Panc1 (cell line): ENCODE results near the gene DELE1. TPM values are rescaled to one million over a fixed set of nuclear protein-coding genes. Genes with fewer than 3 reads are reported as not detected.
A peak's percentile ranks its signal among the peaks of the same experiment; 100 is the strongest.

ENCODE experiments used
- ATAC-seq: fragments of 200-7000 bp; cut with Tn5 transposase; 2 replicates; pipeline ENCODE4 v1.9.1; 2020; ENCODE audit warnings: mild to moderate bottlenecking, moderate library complexity
- BruUV-seq: library from RNA; stranded (reverse); fragments of 400-500 nt; replicated peaks from 2 replicates; lab custom pipeline; 2021; lab: Mats Ljungman, UMichigan
- CTCF ChIA-PET: fragments of 300-600 bp; sonication (Branson Sonifier 250); formaldehyde crosslinking; loops from one replicate; lab custom pipeline; 2022; ENCODE audit warnings: antibody characterized with exemption; lab: Charles Lee
- POLR2A ChIA-PET: fragments of 300-600 bp; sonication (Branson Sonifier 250); formaldehyde crosslinking; loops from one replicate; lab custom pipeline; 2022; ENCODE audit warnings: antibody characterized with exemption; lab: Charles Lee
- DNase-seq: peaks from one replicate; pipeline ENCODE4 v3.0.0-alpha.2; 2010; ENCODE audit warnings: low read depth, low spot score
- H3K27ac ChIP-seq: 2 replicates; pipeline ENCODE4 v1.5.1; 2011; ENCODE audit warnings: mild to moderate bottlenecking, low read length, inconsistent platforms
- H3K27me3 ChIP-seq: fragments of 200-500 bp; sonication (Bioruptor generic); 2 replicates; pipeline ENCODE4 v1.6.0; 2014; ENCODE audit warnings: low read length, inconsistent platforms; ENCODE audit not compliant: control insufficient read depth, insufficient read depth
- H3K36me3 ChIP-seq: fragments of 200-500 bp; sonication (Bioruptor generic); 2 replicates; pipeline ENCODE4 v1.5.1; 2014; ENCODE audit warnings: inconsistent platforms, mild to moderate bottlenecking, low read length, moderate library complexity; ENCODE audit not compliant: control insufficient read depth, insufficient read depth
- H3K4me1 ChIP-seq: 2 replicates; pipeline ENCODE4 v1.5.1; 2011; ENCODE audit warnings: inconsistent platforms, mild to moderate bottlenecking, low read length, moderate library complexity; ENCODE audit not compliant: control insufficient read depth, insufficient read depth
- H3K4me3 ChIP-seq, 2 experiments: 2 replicates each; pipeline ENCODE4 v1.5.1; 2011 to 2012; ENCODE audit warnings: low read depth in 2 of 2, low read length in 2 of 2, mild to moderate bottlenecking in 2 of 2, inconsistent platforms in 1 of 2, moderate library complexity in 1 of 2
- H3K9me3 ChIP-seq: fragments of 200-500 bp; sonication (Bioruptor generic); 2 replicates; pipeline ENCODE4 v1.5.1; 2014; ENCODE audit warnings: low read depth, mild to moderate bottlenecking, inconsistent platforms, low read length, moderate library complexity; ENCODE audit not compliant: control insufficient read depth, insufficient read depth
- CTCF ChIP-seq: fragments of 450-650 bp; IDR thresholded peaks from 2 replicates; pipeline ENCODE4 v1.5.1; 2017; ENCODE audit warnings: mild to moderate bottlenecking
- POLR2AphosphoS5 ChIP-seq: IDR thresholded peaks from 2 replicates; pipeline ENCODE4 v1.6.1; 2012; ENCODE audit warnings: mild to moderate bottlenecking, low read depth, low read length, moderate library complexity
- SIN3A ChIP-seq: IDR thresholded peaks from 2 replicates; pipeline ENCODE4 v1.6.1; 2012; ENCODE audit warnings: low read depth, mild to moderate bottlenecking, low read length, moderate library complexity, borderline replicate concordance; ENCODE audit not compliant: insufficient read depth
- TCF7L2 ChIP-seq: IDR thresholded peaks from 2 replicates; pipeline ENCODE4 v1.6.1; 2011; ENCODE audit warnings: mild to moderate bottlenecking, low read depth, low read length, inconsistent platforms
- in situ Hi-C: cut with HindIII; loops from 2 replicates; pipeline ENCODE4 v1.10.0; 2016; ENCODE audit warnings: low sequenced_read_pairs, low pct_unique_long_range_greater_than_20kb
- intact Hi-C: fragments of 100-400 bp; cut with micrococcal nuclease; formaldehyde crosslinking; loops from one replicate; pipeline ENCODE4 v1.10.0; 2022; ENCODE audit not compliant: unreplicated experiment
- total RNA-seq: library from RNA; stranded (reverse); gene quantifications from one replicate; pipeline ENCODE4 v1.2.1, GENCODE V29; 2021; ENCODE audit not compliant: unreplicated experiment
- TF ChIP-seq, protein P1 (sequence below), 2 experiments: IDR thresholded peaks; 2 replicates each; pipeline ENCODE4 v1.6.1; 2011 to 2012; ENCODE audit warnings: low read depth in 2 of 2, control low read depth in 1 of 2, low read length in 1 of 2, mild to moderate bottlenecking in 1 of 2, moderate library complexity in 1 of 2; ENCODE audit not compliant: insufficient read depth in 1 of 2

The DELE1 gene
- total RNA-seq, 1 experiment from 2014 or later: 78.4 TPM

GRCh38 chr5:141913560-141914198 is 10.0 kb upstream of the DELE1 start:
- CTCF ChIA-PET: no interaction called here
- no peaks in the 10 kb centered on the region for H3K9me3 ChIP-seq
- in situ Hi-C loops (no loop called here), intact Hi-C loops (no loop called here)
- no peaks in the 10 kb centered on the region for H3K27me3 ChIP-seq
- H3K4me1 ChIP-seq: 0 out of 2 replicates have a peak, but pooled peaks cover 3% of the 10 kb centered on the region
- no peak for DNase-seq
- H3K4me3 ChIP-seq: peak overlapping the region in 1 of 2 experiments; percentile 16; a peak in 1 of 4 replicates
- H3K36me3 ChIP-seq: no peaks in the 10 kb centered on the region
- POLR2A ChIA-PET: interaction anchor here (0.7 kb wide), 1 partner anchor 29 kb away, joined by 3 read pairs; no protein-coding TSS in a partner anchor
- ATAC-seq: no peak
- no peak overlapping the region for H3K27ac ChIP-seq
- no TSS peak for BruUV-seq
- TF ChIP-seq CTCF (no peak), POLR2AphosphoS5 (no peak), SIN3A (no peak), TCF7L2 (no peak)
- TF ChIP-seq, protein P1, sequence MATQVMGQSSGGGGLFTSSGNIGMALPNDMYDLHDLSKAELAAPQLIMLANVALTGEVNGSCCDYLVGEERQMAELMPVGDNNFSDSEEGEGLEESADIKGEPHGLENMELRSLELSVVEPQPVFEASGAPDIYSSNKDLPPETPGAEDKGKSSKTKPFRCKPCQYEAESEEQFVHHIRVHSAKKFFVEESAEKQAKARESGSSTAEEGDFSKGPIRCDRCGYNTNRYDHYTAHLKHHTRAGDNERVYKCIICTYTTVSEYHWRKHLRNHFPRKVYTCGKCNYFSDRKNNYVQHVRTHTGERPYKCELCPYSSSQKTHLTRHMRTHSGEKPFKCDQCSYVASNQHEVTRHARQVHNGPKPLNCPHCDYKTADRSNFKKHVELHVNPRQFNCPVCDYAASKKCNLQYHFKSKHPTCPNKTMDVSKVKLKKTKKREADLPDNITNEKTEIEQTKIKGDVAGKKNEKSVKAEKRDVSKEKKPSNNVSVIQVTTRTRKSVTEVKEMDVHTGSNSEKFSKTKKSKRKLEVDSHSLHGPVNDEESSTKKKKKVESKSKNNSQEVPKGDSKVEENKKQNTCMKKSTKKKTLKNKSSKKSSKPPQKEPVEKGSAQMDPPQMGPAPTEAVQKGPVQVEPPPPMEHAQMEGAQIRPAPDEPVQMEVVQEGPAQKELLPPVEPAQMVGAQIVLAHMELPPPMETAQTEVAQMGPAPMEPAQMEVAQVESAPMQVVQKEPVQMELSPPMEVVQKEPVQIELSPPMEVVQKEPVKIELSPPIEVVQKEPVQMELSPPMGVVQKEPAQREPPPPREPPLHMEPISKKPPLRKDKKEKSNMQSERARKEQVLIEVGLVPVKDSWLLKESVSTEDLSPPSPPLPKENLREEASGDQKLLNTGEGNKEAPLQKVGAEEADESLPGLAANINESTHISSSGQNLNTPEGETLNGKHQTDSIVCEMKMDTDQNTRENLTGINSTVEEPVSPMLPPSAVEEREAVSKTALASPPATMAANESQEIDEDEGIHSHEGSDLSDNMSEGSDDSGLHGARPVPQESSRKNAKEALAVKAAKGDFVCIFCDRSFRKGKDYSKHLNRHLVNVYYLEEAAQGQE (IDR thresholded peaks at IDR 0.05; ENCODE audit: insufficient read depth in 1 of 2, low read depth in 2 of 2, low read length in 1 of 2): no peak

- ATAC-seq: peak; percentile 22; the same call in 1 of the 2 replicates
Observed at GRCh38 chr5:141914199-141914743, 9.4 kb upstream of the DELE1 start.

More at GRCh38 chr5:141914199-141914743, 9.4 kb upstream of the DELE1 start:
- CTCF ChIA-PET: no interaction called here
- Histone ChIP-seq H3K4me3 (peak overlapping the region in 1 of 2 experiments; percentile 16; a peak in 1 of 4 replicates), H3K9me3 (no peaks in the 10 kb centered on the region), H3K27ac (no peak overlapping the region), H3K27me3 (no peaks in the 10 kb centered on the region), H3K4me1 (0 out of 2 replicates have a peak, but pooled peaks cover 3% of the 10 kb centered on the region), H3K36me3 (no peaks in the 10 kb centered on the region)
- DNase-seq: no peak
- intact Hi-C loops: no loop called here
- TF ChIP-seq, protein P1 (IDR thresholded peaks at IDR 0.05; ENCODE audit: insufficient read depth in 1 of 2, low read depth in 2 of 2, low read length in 1 of 2): no peak
- TF ChIP-seq POLR2AphosphoS5 (no peak), SIN3A (no peak), CTCF (no peak; the same call in 1 of the 2 replicates), TCF7L2 (no peak)
- in situ Hi-C loops: no loop called here
- POLR2A ChIA-PET: interaction anchor here (0.7 kb wide), 1 partner anchor 29 kb away, joined by 3 read pairs; no protein-coding TSS in a partner anchor
- BruUV-seq: no TSS peak
